Bronchial epithelial cell (primary cell): ENCODE measurements around the gene YARS1. TPM values are rescaled to one million over a fixed set of nuclear protein-coding genes. Genes with fewer than 3 reads are reported as not detected.

Experiments
- DNase-seq: peaks from one replicate; pipeline ENCODE4 v3.0.0-alpha.2; 2010; ENCODE audit warnings: low read depth
- FAIRE-seq: peaks from 2 replicates; lab custom pipeline; 2011; peaks lifted over from hg19 to GRCh38; lab: Jason Lieb, UNC
- H3K27me3 ChIP-seq: 2 replicates; pipeline ENCODE4 v1.5.1; 2011; ENCODE audit warnings: low read length; ENCODE audit not compliant: control insufficient read depth, insufficient read depth
- H3K36me3 ChIP-seq: 2 replicates; pipeline ENCODE4 v1.5.1; 2011; ENCODE audit warnings: low read length; ENCODE audit not compliant: control insufficient read depth, insufficient read depth
- H3K4me3 ChIP-seq: 2 replicates; pipeline ENCODE4 v1.5.1; 2011; ENCODE audit warnings: mild to moderate bottlenecking, low read depth, low read length, control low read depth
- CTCF ChIP-seq: IDR thresholded peaks from 2 replicates; pipeline ENCODE4 v1.5.1; 2011; ENCODE audit warnings: mild to moderate bottlenecking, moderate library complexity, low read length, control low read depth, inconsistent platforms; ENCODE audit not compliant: insufficient read depth, severe bottlenecking
- total RNA-seq: library from RNA; depleted of rRNA; stranded (reverse); fragments of >200 nt; gene quantifications from 2 replicates; pipeline ENCODE4 v1.2.1, GENCODE V29; 2014

The YARS1 gene
- total RNA-seq = 195 and 234 TPM in 2 replicates

GRCh38 chr1:32817159-32817814 is at the start of gene YARS1, which contains the start of gene S100PBP:
Gene YARS1, minus strand, starts transcription at chr1:32817358. Its CDS starts 114 bp downstream, at chr1:32817244.
Gene S100PBP, plus strand, starts transcription at chr1:32817653. Its CDS starts 8,447 bp downstream, at chr1:32826100.
- FAIRE-seq (no peak), DNase-seq (peak; percentile 84)
- Histone ChIP-seq H3K36me3 (peaks cover 4% of the 10 kb centered on the region), H3K4me3 (peak within 1 kb of the TSS; percentile 57), H3K27me3 (no peaks in the 10 kb centered on the region)
- TF ChIP-seq CTCF = no peak

DNA sequence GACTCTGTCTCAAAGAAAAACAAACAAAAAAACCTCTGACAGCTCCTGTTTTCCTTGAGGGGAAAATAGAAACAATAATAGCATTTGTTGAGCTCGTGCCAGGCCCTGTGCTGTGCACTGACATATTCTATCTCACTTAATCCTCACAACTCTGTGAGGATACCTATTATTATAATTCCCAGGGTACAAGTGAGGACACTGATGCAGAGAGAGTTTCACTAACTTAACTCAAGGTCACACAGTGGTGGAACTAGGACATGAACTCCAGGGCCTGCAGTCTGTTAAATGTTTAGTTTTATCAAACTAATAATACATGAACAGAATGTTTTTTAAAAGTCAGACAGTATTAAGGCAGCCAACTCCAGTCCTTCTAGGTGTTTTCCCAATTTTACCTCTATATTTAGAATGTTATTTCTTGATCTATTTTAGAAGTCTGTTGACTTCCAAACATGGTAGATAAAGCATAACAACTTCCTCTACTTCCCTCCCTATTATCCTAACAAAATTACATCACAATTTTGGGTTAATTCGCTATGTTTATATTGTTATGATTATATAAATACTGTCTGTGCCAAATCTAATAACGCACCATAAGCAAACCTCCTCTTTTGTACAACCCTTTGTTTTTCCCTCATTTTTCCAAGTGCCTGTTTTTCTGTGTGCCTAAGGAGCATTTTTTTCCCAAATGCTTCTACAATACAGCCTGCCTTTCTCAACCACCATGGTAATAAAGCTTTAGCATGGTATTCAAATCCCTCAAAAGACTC is 48.7 kb upstream of the YARS1 start:
- DNase-seq (no peak), FAIRE-seq (no peak)
- H3K4me3 ChIP-seq = no peak overlapping the region
- H3K36me3 ChIP-seq = peaks cover 4% of the 10 kb centered on the region
- TF ChIP-seq CTCF = no peak
- H3K27me3 ChIP-seq = no peaks in the 10 kb centered on the region

DNA sequence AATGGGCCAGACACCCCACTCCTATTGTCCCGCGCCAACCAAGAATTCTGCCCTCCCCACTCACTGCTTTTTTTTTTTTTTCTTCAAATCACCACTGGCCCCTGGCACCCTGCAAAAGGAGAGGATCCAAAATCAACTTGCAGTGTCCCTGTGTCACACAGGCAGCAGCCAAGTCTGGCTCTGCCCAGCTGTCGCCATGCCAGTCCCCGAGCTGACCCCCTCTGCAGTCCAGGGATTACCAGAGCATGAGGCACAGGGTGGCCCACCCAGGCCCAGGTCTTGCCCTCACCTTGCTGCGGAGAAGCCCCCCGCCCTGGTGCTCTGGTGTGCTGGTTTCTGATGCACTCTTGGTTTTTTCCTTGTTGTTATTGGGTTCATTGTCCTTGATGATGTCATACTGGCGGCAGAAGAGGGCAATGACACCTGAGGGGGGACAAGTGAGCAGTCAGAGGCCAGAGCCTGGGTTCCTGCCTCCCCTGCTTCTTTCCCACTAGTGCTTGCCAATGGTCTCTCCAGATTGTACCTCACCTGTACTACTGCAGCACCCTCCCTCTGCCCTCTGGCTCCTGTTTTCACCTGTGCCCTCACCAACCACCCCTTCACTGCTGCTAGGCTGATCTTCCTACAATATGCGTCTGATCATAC is 47.3 kb upstream of the YARS1 start:
- DNase-seq (no peak), FAIRE-seq (no peak)
- H3K36me3 ChIP-seq = peaks cover 4% of the 10 kb centered on the region
- H3K4me3 ChIP-seq = no peak overlapping the region
- TF ChIP-seq CTCF = no peak
- H3K27me3 ChIP-seq = no peaks in the 10 kb centered on the region

- Histone ChIP-seq H3K4me3 (no peak overlapping the region), H3K36me3 (peaks cover 4% of the 10 kb centered on the region), H3K27me3 (no peaks in the 10 kb centered on the region)
- DNase-seq (no peak), FAIRE-seq (peak; percentile 77)
- TF ChIP-seq CTCF = no peak
Observed at GRCh38 chr1:32863881-32864245, 46.7 kb upstream of the YARS1 start.

DNA sequence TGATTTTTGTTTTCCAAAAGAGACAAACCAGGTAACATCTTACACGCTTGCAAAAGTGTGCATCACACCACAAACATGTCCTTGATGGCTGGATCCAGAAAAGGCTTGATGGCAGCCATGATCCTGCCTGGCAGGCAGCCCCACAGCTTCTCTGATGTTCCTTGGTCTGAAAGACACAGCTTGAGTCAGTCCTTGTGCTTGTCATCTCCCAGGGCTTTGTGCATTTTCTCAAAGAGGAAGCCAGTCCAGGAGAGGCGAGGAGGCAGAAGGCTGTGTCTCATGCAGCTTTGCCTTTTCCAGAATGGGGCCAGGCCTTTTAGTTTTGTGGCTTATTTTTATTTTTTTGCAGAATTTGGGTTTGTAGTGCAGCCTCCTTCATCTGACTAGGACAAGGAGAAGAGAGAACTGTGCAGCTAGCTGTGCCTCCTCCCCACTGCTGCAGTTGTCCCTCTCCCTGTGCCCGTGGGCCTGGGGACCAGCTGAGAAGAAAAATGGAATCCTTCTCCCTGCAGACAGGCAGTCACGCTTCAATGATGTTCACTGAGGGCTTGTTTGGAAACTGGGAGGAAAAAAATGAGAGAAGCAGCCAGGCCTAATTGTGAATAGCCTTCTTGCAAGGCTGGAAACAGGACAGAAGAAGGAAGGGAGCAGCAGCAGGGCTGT is 46.2 kb upstream of the YARS1 start:
- H3K27me3 ChIP-seq = no peaks in the 10 kb centered on the region
- no peak for TF ChIP-seq CTCF
- no peak overlapping the region for H3K4me3 ChIP-seq
- no peak for DNase-seq
- H3K36me3 ChIP-seq = peaks cover 4% of the 10 kb centered on the region
- peak; percentile 13 for FAIRE-seq
